NCI-H187 (cell line): ENCODE measurements around the gene FOXP1.

ENCODE experiments used
- DNase-seq, 2 experiments: peaks; one replicate each; lab custom pipeline; 2025; lab: John Stamatoyannopoulos, UW

The FOXP1 gene

DNA sequence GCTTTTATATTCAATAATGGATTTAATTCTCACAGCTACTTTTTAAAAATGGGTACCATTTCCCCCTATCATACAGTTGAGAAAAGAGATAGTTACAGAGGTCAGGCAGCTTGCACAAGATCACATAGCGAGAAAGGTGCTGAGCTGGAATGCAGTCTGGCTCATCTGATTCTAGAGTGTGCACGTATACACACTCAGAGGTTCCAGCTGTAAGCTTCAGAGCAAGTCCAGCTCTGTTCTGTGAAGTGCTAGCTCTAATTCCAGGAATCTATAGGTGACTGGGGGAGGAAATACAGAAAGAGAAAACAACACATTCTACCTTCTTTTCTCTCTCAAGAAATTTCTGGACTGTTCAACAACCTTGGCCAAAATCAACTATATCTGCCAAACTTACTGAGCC is 318.7 kb downstream of the FOXP1 start:
- DNase-seq, result no peak

DNA sequence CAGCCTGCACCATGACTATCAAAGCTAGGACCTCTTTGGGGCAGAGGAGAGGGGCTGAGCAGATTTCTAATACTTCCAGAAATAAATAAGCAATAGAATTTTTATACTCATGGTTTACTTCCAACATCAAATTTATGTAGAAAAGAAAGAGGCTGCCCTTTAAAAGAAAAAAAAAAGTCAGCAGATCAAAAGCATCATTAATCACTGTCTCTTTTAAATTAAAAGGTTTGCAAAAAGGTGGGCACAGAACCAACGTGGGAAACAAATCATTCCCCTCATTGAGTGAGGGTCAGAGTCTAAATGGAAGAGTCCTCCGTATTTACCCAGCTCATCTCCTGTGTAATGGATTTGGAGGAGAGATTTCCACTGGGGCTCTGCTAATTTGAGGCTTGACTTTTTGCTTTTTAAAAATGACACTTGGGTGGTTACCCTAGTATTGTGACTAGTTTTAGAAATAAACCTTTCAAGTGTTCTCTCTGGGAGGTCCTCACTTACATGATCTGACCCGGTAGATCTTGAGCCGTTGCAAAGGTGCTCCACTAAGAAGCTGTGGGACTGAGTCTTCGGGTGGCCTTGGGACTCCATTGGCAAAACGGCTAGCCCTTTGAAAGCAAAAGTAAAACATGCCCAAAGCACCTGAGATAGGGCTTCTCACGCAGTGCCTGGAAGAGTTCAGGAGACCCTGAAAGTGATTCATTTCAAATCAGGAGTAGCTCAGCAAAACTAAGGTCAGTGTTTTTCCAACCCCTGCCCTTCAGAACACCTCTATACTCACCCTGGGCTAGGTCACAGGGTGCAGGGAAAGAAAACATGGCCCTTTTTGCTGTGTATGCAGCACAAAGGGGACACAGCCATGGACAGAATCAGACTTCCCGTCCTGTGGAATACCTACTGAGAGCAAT is 320.9 kb downstream of the FOXP1 start:
- no peak for DNase-seq

DNA sequence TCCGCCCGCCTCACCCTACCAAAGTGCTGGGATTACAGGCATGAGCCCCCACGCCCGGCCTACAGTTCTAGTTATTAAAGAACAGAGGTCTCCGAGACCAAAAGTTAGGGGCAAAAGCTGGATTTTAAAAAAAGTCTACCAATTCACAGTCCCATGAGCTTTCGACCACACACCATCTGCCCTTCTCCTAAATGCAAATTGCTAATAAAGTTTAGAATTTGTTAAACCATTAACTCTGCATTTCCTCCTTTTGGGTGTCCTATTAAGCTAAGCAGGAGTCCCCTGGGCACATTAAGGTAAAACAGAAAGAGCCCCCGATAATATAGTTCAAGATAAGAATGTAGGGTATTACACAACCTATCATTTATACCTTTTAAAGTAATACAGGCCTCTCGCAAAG is 322.7 kb downstream of the FOXP1 start:
- DNase-seq, result no peak

- no peak for DNase-seq
These were observed 325.0 kb downstream of the FOXP1 start for GRCh38 chr3:71258526-71258925.

DNA sequence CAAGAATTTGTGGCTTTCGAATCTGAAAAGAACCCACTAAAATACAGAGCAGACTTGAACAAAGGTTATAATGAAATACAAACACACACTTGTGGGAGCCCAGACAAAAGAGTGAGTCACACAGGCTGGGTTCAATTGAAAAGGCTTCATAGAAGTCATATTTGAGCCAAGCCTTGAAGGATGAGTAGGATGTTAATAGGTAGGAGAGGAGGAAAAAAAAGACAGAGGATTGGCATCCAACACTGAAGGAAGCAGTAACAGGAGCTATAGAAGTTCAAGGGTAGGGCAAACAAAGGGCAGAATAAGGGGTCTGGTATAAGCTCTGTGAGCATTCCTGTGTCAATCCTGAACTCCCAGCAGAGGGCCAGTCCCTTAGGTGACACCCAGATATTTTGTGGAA is 325.4 kb downstream of the FOXP1 start:
- DNase-seq, result no peak

DNA sequence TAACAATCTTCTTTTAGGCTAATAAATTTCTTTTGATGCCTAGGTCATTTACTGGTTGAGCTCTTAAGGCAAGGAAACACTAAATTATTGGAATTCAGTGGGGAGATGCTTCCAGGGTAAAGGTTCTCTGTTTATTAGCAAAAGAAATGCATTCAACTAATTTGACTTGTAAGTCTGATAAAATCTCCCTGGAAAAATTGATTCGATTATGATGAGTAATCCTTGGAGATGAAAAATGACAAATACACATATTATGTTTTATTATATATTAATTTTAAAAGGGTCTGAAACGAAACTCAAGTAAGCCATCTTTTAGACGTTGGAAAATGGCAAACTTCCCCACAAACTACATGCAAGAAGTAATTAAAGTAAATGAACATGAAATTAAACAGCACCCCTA is 328.0 kb downstream of the FOXP1 start:
- no peak for DNase-seq

GRCh38 chr3:71254281-71255057 is 329.1 kb downstream of the FOXP1 start:
- DNase-seq, result no peak

GRCh38 chr3:71253169-71253568 is 330.4 kb downstream of the FOXP1 start:
- no peak for DNase-seq

- no peak for DNase-seq
These were observed 331.1 kb downstream of the FOXP1 start for GRCh38 chr3:71252466-71252865.

GRCh38 chr3:71251156-71251775 is 332.3 kb downstream of the FOXP1 start:
- no peak for DNase-seq

GRCh38 chr3:71250026-71250425 is 333.5 kb downstream of the FOXP1 start:
- DNase-seq, result no peak

GRCh38 chr3:71247958-71248335 is 335.6 kb downstream of the FOXP1 start:
- DNase-seq, result no peak

GRCh38 chr3:71247221-71247957 is 336.1 kb downstream of the FOXP1 start:
- no peak for DNase-seq

DNA sequence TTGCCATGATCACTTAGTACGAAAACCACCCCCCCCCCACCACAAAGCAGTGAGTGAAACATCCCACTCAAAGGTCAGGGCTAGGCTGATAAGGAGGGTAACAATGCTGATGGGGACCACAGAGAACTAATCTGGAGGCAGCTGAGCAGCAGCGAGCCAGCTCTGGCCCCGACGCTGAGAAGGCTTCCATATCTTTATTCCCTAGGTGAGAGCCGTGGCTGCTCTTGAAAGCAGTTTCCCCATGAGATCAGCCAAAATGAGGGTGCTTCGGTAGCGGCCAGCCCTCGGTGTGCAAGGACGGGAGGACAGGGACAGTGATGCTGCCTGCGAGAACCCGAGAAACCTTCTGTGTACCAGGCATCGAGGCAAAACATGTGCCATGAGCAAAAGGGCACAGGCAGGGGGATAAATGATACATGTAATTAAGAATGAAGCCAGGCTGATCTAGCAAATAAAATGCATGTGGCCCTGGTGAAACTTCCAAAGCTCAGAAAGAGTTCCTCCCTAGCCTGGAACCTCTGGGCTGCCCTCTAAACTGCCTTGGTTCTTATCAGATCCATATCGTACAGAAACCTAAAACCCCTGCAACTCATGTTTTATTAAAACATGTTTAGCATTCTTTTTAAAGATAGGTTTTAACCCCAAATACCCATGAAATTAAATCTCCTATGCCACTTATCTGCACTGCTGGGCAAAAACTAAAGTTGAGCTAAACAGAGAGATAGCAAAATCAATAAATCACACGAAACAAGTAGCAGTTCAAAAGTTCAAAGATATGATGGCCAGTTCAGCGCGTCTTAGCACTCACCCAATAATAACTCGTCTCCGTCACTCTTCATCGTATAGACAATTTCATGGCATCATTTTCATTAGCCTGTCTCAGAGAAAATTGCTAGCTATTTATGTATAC is 337.3 kb downstream of the FOXP1 start:
- no peak for DNase-seq

DNA sequence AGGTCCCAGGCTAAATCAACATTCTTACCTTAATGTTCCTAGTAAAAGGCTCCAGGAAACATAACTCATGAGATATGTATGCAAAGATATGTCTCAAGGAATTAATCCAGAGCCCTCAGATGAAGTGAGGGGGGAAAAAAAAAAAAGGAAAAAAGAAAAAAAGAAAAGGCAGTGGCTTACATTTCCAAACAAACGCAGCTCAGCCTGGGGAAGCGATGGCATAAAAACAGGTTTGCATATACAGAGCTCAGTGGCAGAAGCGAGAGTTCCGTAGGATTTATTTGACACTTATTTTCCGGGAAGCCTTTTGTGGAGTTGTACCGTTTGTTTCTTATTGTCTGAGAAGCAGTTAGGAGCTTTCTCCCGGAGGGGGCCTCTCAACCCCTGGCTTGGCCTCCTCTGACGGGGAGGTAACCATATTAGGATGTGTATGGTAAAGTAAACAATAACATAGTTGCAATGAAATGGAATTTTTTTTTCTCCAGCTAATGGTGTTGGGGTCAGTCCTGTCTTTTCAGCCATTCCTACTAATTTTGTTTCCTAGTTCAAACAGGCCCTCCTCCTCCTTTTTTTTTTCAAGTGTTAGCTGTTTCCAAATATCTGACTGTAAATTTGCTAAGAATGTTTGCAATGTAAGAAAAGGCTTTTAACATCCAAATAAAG is 338.6 kb downstream of the FOXP1 start:
- DNase-seq, result no peak

DNA sequence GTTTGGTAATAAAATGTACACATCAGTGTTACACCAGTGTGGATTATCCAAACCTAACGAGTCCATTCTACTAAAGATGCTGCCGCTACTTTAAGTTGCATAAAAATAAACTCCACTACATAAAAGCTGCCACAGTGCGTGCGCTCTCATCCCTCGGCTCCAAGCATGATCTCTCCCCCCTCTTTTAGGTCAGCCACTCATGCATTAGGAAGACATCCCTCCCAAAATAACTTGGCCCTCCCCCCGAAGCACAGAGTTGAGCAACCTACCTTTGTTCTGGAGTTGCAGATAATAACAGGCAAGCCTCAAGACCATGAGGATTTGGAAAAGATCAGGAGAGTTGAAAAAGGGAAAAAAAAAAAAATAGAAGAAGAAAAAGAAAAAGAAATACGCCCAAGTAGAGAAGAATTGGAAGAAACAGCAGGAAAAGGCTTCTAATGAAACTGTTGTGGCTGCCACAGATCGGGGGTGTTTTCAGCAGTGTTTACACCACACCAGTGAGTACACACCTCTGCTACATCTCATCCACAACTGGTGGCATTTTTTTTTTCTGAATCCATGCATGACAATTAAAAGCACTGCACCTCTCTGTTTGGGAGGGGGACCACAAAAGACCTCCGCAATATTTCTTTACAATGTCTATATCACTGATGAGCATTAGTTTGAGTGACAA is 339.2 kb downstream of the FOXP1 start:
- DNase-seq, result no peak

GRCh38 chr3:71243229-71243628 is 340.3 kb downstream of the FOXP1 start:
- DNase-seq, result no peak

DNA sequence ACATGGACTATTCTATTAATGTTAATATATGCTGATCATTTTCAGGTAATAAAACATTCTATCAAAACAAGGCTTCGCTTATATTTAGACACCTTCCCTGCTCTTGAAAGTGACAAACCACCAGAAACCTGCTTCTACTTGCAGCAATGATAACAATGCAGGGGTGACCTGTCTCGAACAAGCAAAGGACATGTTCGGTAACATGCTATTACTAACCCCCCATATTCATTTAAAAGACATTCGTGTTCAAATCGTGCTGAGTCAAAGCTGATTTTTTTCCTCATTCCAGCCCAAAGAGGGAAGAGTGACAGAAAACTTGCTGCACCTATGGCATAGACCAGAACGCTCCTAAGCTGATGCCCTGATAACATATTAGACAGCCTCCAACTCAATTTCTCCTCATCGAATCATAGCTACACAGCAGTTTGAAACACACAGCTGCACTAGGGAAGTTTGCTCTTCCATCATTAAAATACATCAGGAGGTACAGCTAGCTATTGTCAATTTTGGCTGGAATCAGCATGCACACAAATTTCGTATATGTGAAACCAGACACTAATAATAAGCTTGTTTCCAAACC is 341.5 kb downstream of the FOXP1 start:
- no peak for DNase-seq

DNA sequence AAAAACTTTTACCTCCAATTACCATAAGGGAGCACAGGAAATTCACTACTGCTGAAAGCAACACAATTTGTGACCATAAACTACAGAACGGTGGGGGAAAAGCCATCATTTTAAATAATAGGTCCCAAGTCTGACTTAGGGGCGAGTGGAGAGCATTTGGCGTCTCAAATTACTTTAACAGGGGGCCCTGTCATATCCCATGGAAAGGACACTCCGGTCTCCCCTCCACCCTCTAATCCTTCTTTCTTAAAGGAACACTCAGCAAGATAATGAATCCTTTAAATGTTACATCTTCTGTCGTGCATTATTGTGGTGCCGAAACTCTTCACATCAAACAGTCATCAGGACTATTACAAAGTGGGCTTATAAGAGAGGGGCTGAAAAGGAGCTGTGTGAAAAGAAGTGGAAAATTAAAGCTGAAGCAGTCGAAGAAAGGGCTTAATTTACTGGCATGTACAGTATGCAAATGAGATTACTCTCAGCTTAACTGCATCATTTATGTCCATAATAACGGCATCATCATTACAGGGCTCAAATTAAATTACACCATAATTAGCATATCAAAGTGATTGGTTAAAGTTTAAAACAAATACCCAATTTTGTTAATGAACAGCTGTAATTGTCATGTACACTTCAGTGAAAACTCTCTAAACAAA is 342.2 kb downstream of the FOXP1 start:
- DNase-seq, result no peak
